ENCODE measurements around the gene SLAMF6.
"Not testable (repeated sequence)": the region's sequence is repeated elsewhere in the genome, so short reads cannot be mapped to it uniquely, and the experiment has no call there.

- not testable (repeated sequence) for TF ChIP-seq CTCF, EP300, POLR2A, POLR2AphosphoS5 (IDR thresholded peaks at IDR 0.05)
Observed at GRCh38 chr1:160479091-160479490, 44.0 kb downstream of the SLAMF6 start.
